RWPE1 (cell line): Measurements from ENCODE around the gene DMD.

ENCODE experiments used
- CTCF ChIA-PET: fragments of 350-600 bp; sonication (Branson Sonifier 250); formaldehyde crosslinking; extraction: SDS; loops from one replicate; lab custom pipeline; 2021; lab: Yijun Ruan, JAX
- POLR2A ChIA-PET: fragments of 400-600 bp; formaldehyde crosslinking; extraction: SDS; loops from one replicate; lab custom pipeline; 2020; ENCODE audit warnings: antibody characterized with exemption; ENCODE audit not compliant: low non-redundant PET; lab: Yijun Ruan, JAX
- DNase-seq: peaks from one replicate; pipeline ENCODE4 v3.0.0; 2012; ENCODE audit warnings: low spot score
- H3K27ac ChIP-seq: fragments of 450-650 bp; 2 replicates; pipeline ENCODE4 v1.5.1; 2017
- TF ChIP-seq, protein P1 (sequence below): fragments of 450-650 bp; conservative IDR thresholded peaks from 2 replicates; pipeline ENCODE4 v1.5.1; 2017; ENCODE audit warnings: low read depth, mild to moderate bottlenecking

Gene DMD

DNA sequence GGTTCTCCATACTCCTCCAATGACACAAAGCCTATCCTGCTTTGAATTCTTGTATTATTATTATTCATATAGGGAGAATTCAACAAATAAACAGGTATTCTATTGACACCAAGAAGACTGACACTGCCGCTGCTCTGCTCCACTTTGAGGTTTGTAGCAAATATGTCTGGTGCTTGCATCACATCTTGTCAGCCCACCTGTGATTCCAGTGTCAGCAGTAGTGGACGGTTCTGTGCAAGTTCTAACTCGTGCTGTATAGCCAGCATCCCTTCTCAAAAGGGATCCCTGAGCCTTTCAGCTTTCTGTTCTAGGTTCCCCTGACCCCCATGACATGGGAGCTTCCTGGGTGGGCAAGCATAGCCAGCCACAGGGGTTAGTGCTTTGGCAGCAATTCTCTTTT, 1843.5 kb downstream of the DMD start:
- no peak for DNase-seq
- POLR2A ChIA-PET = no interaction called here
- H3K27ac ChIP-seq = no peak overlapping the region
- CTCF ChIA-PET = no interaction called here
- TF ChIP-seq, protein P1, sequence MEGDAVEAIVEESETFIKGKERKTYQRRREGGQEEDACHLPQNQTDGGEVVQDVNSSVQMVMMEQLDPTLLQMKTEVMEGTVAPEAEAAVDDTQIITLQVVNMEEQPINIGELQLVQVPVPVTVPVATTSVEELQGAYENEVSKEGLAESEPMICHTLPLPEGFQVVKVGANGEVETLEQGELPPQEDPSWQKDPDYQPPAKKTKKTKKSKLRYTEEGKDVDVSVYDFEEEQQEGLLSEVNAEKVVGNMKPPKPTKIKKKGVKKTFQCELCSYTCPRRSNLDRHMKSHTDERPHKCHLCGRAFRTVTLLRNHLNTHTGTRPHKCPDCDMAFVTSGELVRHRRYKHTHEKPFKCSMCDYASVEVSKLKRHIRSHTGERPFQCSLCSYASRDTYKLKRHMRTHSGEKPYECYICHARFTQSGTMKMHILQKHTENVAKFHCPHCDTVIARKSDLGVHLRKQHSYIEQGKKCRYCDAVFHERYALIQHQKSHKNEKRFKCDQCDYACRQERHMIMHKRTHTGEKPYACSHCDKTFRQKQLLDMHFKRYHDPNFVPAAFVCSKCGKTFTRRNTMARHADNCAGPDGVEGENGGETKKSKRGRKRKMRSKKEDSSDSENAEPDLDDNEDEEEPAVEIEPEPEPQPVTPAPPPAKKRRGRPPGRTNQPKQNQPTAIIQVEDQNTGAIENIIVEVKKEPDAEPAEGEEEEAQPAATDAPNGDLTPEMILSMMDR = no peak

- ChIA-PET POLR2A (no interaction called here), CTCF (no interaction called here)
- no peak for DNase-seq
Measured at GRCh38 chrX:31366041-31366440, 1845.3 kb downstream of the DMD start.

GRCh38 chrX:31356275-31357212, 1854.8 kb downstream of the DMD start:
- no peak overlapping the region for H3K27ac ChIP-seq
- TF ChIP-seq, protein P1 = no peak
- DNase-seq = no peak
- CTCF ChIA-PET = no interaction called here
- POLR2A ChIA-PET = no interaction called here

More at GRCh38 chrX:31366041-31366440, 1845.3 kb downstream of the DMD start:
- TF ChIP-seq, protein P1 = no peak
- H3K27ac ChIP-seq = no peak overlapping the region

DNA sequence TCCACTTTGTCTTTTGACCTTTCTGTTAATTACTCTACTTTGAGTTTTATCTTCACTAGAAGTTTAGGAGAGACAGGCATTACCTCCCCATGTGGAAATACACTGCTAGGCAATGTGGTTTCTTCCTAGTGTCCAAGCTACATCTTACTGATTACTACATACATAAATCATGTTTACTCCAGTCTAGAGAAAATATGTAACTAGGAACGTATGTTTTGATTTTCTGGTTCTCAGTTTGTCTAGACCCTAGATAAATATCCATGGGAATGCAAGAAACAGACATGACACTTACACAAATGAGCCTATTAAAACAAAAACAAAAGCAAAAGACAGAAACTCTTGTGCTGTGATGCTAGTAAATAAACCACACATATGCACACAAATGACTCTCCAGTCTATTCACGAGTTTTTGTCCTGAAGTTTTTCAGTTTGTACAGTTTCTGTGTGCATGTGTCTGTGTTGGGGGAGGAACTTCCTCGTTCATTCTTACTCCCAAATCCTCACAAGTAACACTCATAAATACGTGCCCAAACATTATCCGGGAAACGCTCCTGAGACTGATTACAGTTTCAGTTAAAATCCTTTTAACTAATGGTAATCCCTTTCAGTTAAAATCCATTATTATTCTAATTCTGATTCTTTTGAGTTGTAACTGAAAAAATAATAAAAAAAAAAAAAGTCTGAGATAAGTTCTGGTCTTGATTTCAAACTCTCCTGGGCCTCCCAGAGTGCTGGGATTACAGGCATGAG, 1856.0 kb downstream of the DMD start:
- no peak overlapping the region for H3K27ac ChIP-seq
- ChIA-PET POLR2A (no interaction called here), CTCF (no interaction called here)
- DNase-seq = no peak
- TF ChIP-seq, protein P1 = no peak

GRCh38 chrX:31353095-31353494, 1858.3 kb downstream of the DMD start:
- DNase-seq = peak; percentile 59
- POLR2A ChIA-PET = no interaction called here
- H3K27ac ChIP-seq = no peak overlapping the region
- TF ChIP-seq, protein P1 = no peak
- CTCF ChIA-PET = no interaction called here

DNA sequence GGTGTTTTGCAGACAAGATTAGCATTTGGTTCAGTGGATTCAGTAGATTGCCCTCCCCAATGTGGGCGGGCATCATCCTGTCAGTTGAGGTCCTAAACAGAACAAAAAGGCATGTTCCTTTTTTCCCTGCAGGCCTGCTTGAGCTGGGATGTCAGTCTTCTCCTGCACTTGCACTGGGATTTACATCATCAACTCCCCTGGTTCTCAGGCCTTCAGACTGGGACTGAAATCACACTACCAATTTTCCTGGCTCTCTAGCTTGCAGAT, 1860.6 kb downstream of the DMD start:
- no peak overlapping the region for H3K27ac ChIP-seq
- TF ChIP-seq, protein P1 = no peak
- DNase-seq = no peak
- POLR2A ChIA-PET = no interaction called here
- CTCF ChIA-PET = no interaction called here
